ENCODE results near the gene ISM1. TPM values are rescaled to one million over a fixed set of nuclear protein-coding genes. Genes with fewer than 3 reads are reported as not detected.

The ISM1 gene
- total RNA-seq, 1 experiment from 2014 or later, result not detected

DNA sequence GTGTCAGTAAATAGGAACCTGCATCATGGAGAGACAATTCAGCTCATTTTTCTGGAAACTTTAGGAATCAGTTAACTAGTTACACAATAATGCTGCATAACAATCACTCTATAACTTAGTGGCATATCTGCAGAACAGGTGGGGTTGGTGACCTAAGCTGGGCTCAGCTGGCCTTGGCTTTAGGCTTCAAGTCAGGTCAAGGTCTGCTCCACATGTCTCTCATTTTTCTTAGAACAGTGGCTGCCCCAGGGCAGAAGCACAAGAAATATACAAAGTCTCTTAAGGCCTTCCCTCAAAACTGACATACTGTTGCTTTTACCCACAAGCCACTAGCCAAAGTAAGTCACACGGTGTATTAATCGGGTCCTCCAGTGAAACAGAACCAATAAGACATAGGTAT, 14.1 kb upstream of the ISM1 start:
- Mint-ChIP-seq H3K27ac (ENCODE audit: unreplicated experiment) (no peak overlapping the region), H3K4me3 (ENCODE audit: low read depth, unreplicated experiment) (no peak overlapping the region), H3K4me1 (ENCODE audit: low read depth, unreplicated experiment) (no peaks in the 10 kb centered on the region), H3K9me3 (ENCODE audit: low read depth, unreplicated experiment) (no peaks in the 10 kb centered on the region), H3K36me3 (ENCODE audit: insufficient read depth, unreplicated experiment) (no peaks in the 10 kb centered on the region), H3K27me3 (ENCODE audit: unreplicated experiment) (peaks cover 45% of the 10 kb centered on the region)
- CTCF ChIA-PET, result no interaction called here
- intact Hi-C loops (cut with micrococcal nuclease; ENCODE audit: unreplicated experiment), result no loop called here
- no TSS peak for BruUV-seq (replicated peaks)
- DNase-seq, result no peak
- no peak for TF ChIP-seq CTCF (IDR thresholded peaks at IDR 0.05; ENCODE audit: unreplicated experiment)

GRCh38 chr20:13211956-13212618, 9.0 kb upstream of the ISM1 start:
- no peak for DNase-seq
- Mint-ChIP-seq H3K9me3 (ENCODE audit: low read depth, unreplicated experiment) (no peaks in the 10 kb centered on the region), H3K27me3 (ENCODE audit: unreplicated experiment) (peaks cover 64% of the 10 kb centered on the region), H3K4me3 (ENCODE audit: low read depth, unreplicated experiment) (no peak overlapping the region), H3K27ac (ENCODE audit: unreplicated experiment) (no peak overlapping the region), H3K36me3 (ENCODE audit: insufficient read depth, unreplicated experiment) (no peaks in the 10 kb centered on the region), H3K4me1 (ENCODE audit: low read depth, unreplicated experiment) (no peaks in the 10 kb centered on the region)
- CTCF ChIA-PET, result no interaction called here
- no TSS peak for BruUV-seq (replicated peaks)
- intact Hi-C loops (cut with micrococcal nuclease; ENCODE audit: unreplicated experiment), result loop anchor here (10.0 kb wide), 1 partner anchor 913 kb away; no protein-coding TSS in a partner anchor
- no peak for TF ChIP-seq CTCF (IDR thresholded peaks at IDR 0.05; ENCODE audit: unreplicated experiment)

DNA sequence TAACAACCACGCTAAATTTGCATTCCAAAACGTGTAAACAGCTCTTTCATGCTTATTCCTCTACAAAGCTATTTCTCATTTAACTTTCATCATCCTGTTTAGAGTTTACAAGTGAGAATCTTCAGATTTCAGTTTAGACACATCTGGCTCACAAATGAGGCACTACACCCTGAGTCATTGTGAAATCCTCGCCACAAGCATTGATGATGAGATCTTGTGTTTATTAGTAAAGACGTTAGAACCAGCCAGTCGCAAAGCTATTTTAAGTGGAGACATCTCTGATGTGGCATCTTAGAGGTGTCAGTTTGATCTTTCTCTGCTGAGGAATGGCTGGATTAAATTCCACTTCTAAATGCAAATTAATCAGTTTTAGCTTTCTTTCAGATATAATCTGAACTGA, 8.3 kb upstream of the ISM1 start:
- Mint-ChIP-seq H3K4me3 (ENCODE audit: low read depth, unreplicated experiment) (no peak overlapping the region), H3K27ac (ENCODE audit: unreplicated experiment) (no peak overlapping the region), H3K4me1 (ENCODE audit: low read depth, unreplicated experiment) (no peaks in the 10 kb centered on the region), H3K9me3 (ENCODE audit: low read depth, unreplicated experiment) (no peaks in the 10 kb centered on the region), H3K36me3 (ENCODE audit: insufficient read depth, unreplicated experiment) (no peaks in the 10 kb centered on the region), H3K27me3 (ENCODE audit: unreplicated experiment) (peaks cover 64% of the 10 kb centered on the region)
- CTCF ChIA-PET, result no interaction called here
- DNase-seq, result no peak
- no TSS peak for BruUV-seq (replicated peaks)
- intact Hi-C loops (cut with micrococcal nuclease; ENCODE audit: unreplicated experiment), result loop anchor here (10.0 kb wide), 1 partner anchor 912 kb away; no protein-coding TSS in a partner anchor
- TF ChIP-seq CTCF (IDR thresholded peaks at IDR 0.05; ENCODE audit: unreplicated experiment), result no peak

DNA sequence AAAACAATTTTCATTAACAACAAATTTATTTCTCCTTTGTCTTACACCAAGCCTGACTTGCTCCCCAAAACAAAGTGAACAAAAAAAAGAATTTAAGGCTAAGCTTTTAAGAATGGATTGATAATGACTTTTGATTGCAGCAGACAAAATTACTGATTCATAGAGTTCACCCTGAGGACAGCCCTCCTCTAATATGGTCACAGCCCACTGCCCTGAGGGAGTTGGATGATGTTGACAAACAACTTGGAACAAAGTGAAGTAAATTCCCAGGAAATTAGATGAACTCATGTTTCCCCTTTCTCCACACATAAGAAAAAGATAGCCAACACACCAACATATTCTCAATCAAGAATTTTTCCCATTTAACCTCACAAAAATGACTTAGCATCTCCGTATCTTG, 7.7 kb upstream of the ISM1 start:
- DNase-seq, result no peak
- H3K4me1 Mint-ChIP-seq (ENCODE audit: low read depth, unreplicated experiment), result no peaks in the 10 kb centered on the region
- CTCF ChIA-PET, result no interaction called here
- BruUV-seq (replicated peaks), result no TSS peak
- H3K4me3 Mint-ChIP-seq (ENCODE audit: low read depth, unreplicated experiment), result no peak overlapping the region
- TF ChIP-seq CTCF (IDR thresholded peaks at IDR 0.05; ENCODE audit: unreplicated experiment), result no peak
- intact Hi-C loops (cut with micrococcal nuclease; ENCODE audit: unreplicated experiment), result loop anchor here (10.0 kb wide), 1 partner anchor 911 kb away; no protein-coding TSS in a partner anchor
- H3K27ac Mint-ChIP-seq (ENCODE audit: unreplicated experiment), result no peak overlapping the region
- no peaks in the 10 kb centered on the region for H3K9me3 Mint-ChIP-seq (ENCODE audit: low read depth, unreplicated experiment)
- H3K27me3 Mint-ChIP-seq (ENCODE audit: unreplicated experiment), result peaks cover 64% of the 10 kb centered on the region
- H3K36me3 Mint-ChIP-seq (ENCODE audit: insufficient read depth, unreplicated experiment), result peaks cover 5% of the 10 kb centered on the region
